Prostate gland (tissue), 2 donors: Measurements from ENCODE around the gene GLCE.

Source experiments
- CTCF ChIP-seq, 4 experiments: fragments of 200-600 bp in 2 of 4; fragments of 450-650 bp in 2 of 4; sonication (generic) in 2 of 4; IDR thresholded peaks; 1 replicate in 3 of 4; 2 replicates in 1 of 4; pipeline ENCODE4 v1.5.1; 2016 to 2019; ENCODE audit warnings: antibody characterized with exemption in 4 of 4, mild to moderate bottlenecking in 2 of 4, moderate library complexity in 2 of 4
- POLR2A ChIP-seq: fragments of 450-650 bp; IDR thresholded peaks from one replicate; pipeline ENCODE4 v1.6.1; 2016; ENCODE audit warnings: antibody characterized with exemption, mild to moderate bottlenecking
- POLR2AphosphoS5 ChIP-seq: sonication (generic); formaldehyde crosslinking; IDR thresholded peaks from one replicate; pipeline ENCODE4 v1.6.1; 2017; ENCODE audit warnings: antibody characterized with exemption

DNA sequence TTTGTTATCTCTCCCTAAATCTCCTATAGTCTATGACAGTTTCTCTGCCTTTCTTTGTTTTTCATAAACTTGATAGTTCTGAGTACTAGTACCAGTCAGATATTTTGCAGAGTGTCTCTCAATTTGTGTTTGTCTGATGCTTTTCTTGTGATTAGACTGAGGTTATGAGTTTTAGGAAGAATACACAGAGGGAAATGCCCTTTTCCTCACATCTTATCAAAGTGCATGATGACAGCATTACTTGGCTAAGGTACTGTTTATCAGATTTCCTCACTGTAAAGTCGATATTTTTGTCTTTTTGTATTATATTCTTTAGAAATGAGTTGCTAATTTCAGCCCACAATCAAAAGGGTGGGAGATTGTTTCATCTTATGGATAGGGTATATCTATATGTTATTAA, 45.6 kb downstream of the GLCE start:
- no peak for TF ChIP-seq CTCF (IDR thresholded peaks at IDR 0.05)
- no peak for TF ChIP-seq POLR2A
- TF ChIP-seq POLR2AphosphoS5: no peak
